SK-N-SH (cell line): ENCODE data around the gene ZNF85. TPM values are rescaled to one million over a fixed set of nuclear protein-coding genes. Genes with fewer than 3 reads are reported as not detected.

Source experiments
- CTCF ChIA-PET: fragments of 300-600, 350-600 bp; formaldehyde crosslinking; extraction: SDS; loops from one replicate; lab custom pipeline; 2021; lab: Yijun Ruan, JAX
- POLR2A ChIA-PET: fragments of 350-600 bp; sonication (Branson Sonifier 250); formaldehyde crosslinking; extraction: SDS; loops from one replicate; lab custom pipeline; 2020; ENCODE audit warnings: antibody characterized with exemption, inconsistent platforms; lab: Yijun Ruan, JAX
- DNase-seq: peaks from one replicate; pipeline ENCODE4 v3.0.0; 2012
- H2AFZ ChIP-seq: fragments of 200-600 bp; sonication (generic); 2 replicates; pipeline ENCODE4 v1.8.1; 2016; ENCODE audit warnings: antibody characterized with exemption, mild to moderate bottlenecking, low read depth
- H3F3A ChIP-seq: fragments of 200-600 bp; sonication (generic); replicated peaks from 2 replicates; pipeline ENCODE3; 2016; ENCODE audit warnings: antibody characterized with exemption, mild to moderate bottlenecking; ENCODE audit not compliant: insufficient read depth
- H3K27ac ChIP-seq, 2 experiments: fragments of 200-500 bp in 1 of 2; fragments of 200-600 bp in 1 of 2; sonication (Bioruptor generic) in 1 of 2; sonication (generic), shearing (Covaris generic) in 1 of 2; 2 replicates each; pipeline versions ENCODE4 v1.5.1 to v1.6.1; 2014 to 2016; ENCODE audit warnings: low read depth in 2 of 2, inconsistent platforms in 1 of 2, low read length in 1 of 2, mild to moderate bottlenecking in 1 of 2, mixed read lengths in 1 of 2
- H3K27me3 ChIP-seq: fragments of 200-600 bp; sonication (generic), shearing (Covaris generic); 2 replicates; pipeline ENCODE4 v1.6.1; 2016; ENCODE audit warnings: mixed run types; ENCODE audit not compliant: insufficient read depth
- H3K36me3 ChIP-seq, 2 experiments: fragments of 200-500 bp in 1 of 2; fragments of 200-600 bp in 1 of 2; sonication (Bioruptor generic) in 1 of 2; sonication (generic) in 1 of 2; replicated peaks in 1 of 2; 2 replicates each; pipeline versions ENCODE3 to v1.5.1; 2014 to 2016; ENCODE audit warnings: low read length in 1 of 2, mild to moderate bottlenecking in 1 of 2; ENCODE audit not compliant: insufficient read depth in 2 of 2, control insufficient read depth in 1 of 2
- H3K4me1 ChIP-seq, 2 experiments: fragments of 200-500 bp in 1 of 2; fragments of 200-600 bp in 1 of 2; sonication (Bioruptor generic) in 1 of 2; sonication (generic), shearing (Covaris generic) in 1 of 2; 2 replicates each; pipeline versions ENCODE4 v1.5.1 to v1.6.1; 2014 to 2016; ENCODE audit warnings: low read depth in 1 of 2, low read length in 1 of 2, mixed run types in 1 of 2; ENCODE audit not compliant: insufficient read depth in 2 of 2, control insufficient read depth in 1 of 2
- H3K4me2 ChIP-seq: fragments of 200-600 bp; sonication (generic), shearing (Covaris generic); 2 replicates; pipeline ENCODE4 v1.6.1; 2017; ENCODE audit warnings: mixed run types
- H3K4me3 ChIP-seq, 2 experiments: fragments of 200-500 bp in 1 of 2; fragments of 200-600 bp in 1 of 2; sonication (Bioruptor generic) in 1 of 2; sonication (generic), shearing (Covaris generic) in 1 of 2; 2 replicates each; pipeline versions ENCODE4 v1.5.1 to v1.8.1; 2014 to 2016; ENCODE audit warnings: low read depth in 2 of 2, inconsistent platforms in 1 of 2, low read length in 1 of 2, mild to moderate bottlenecking in 1 of 2, mixed read lengths in 1 of 2, moderate library complexity in 1 of 2
- H3K79me2 ChIP-seq: fragments of 200-600 bp; sonication (generic); 2 replicates; pipeline ENCODE4 v1.8.1; 2017; ENCODE audit warnings: mild to moderate bottlenecking; ENCODE audit not compliant: insufficient read depth
- H3K9ac ChIP-seq: fragments of 200-600 bp; sonication (generic); 2 replicates; pipeline ENCODE4 v1.6.1; 2017; ENCODE audit warnings: mixed run types
- H3K9me2 ChIP-seq: fragments of 200-600 bp; sonication (generic); 2 replicates; pipeline ENCODE4 v1.6.1; 2017; ENCODE audit warnings: mixed run types
- H3K9me3 ChIP-seq: fragments of 200-600 bp; sonication (generic); 2 replicates; pipeline ENCODE4 v1.6.1; 2017; ENCODE audit warnings: mixed run types, mild to moderate bottlenecking, moderate library complexity
- H4K20me1 ChIP-seq: fragments of 200-600 bp; sonication (generic); 2 replicates; pipeline ENCODE4 v1.6.1; 2017; ENCODE audit warnings: mild to moderate bottlenecking, mixed run types; ENCODE audit not compliant: insufficient read depth
- CHD2 ChIP-seq: fragments of 150-350 bp; IDR thresholded peaks from 2 replicates; pipeline ENCODE4 v1.6.1; 2018; ENCODE audit warnings: low read length; ENCODE audit not compliant: partially characterized antibody
- ELF1 ChIP-seq: IDR thresholded peaks from 2 replicates; pipeline ENCODE4 v1.4.0; 2012
- EP300 ChIP-seq, 2 experiments: IDR thresholded peaks; 2 replicates each; pipeline versions ENCODE4 v1.4.0 to v1.6.1; 2012; ENCODE audit warnings: borderline replicate concordance in 1 of 2, low read depth in 1 of 2, low read length in 1 of 2
- EZH2phosphoT487 ChIP-seq: fragments of 200-600 bp; sonication (generic); IDR thresholded peaks from 2 replicates; pipeline ENCODE4 v1.6.1; 2017; ENCODE audit warnings: low read depth, mixed run types, mild to moderate bottlenecking, antibody characterized with exemption, moderate library complexity, borderline replicate concordance
- GABPA ChIP-seq: IDR thresholded peaks from 2 replicates; pipeline ENCODE4 v1.4.0; 2012; ENCODE audit warnings: low read depth, mild to moderate bottlenecking
- MAX ChIP-seq: IDR thresholded peaks from 2 replicates; pipeline ENCODE4 v1.4.0; 2012; ENCODE audit warnings: low read depth
- MEF2A ChIP-seq: IDR thresholded peaks from 2 replicates; pipeline ENCODE4 v1.4.0; 2012; ENCODE audit warnings: low read depth, borderline replicate concordance
- MXI1 ChIP-seq: IDR thresholded peaks from 2 replicates; pipeline ENCODE4 v1.6.1; 2012; ENCODE audit warnings: mild to moderate bottlenecking, low read depth, low read length, improper control_type of control experiment
- NRF1 ChIP-seq: IDR thresholded peaks from 2 replicates; pipeline ENCODE4 v1.6.1; 2012; ENCODE audit warnings: low read depth, mild to moderate bottlenecking, low read length
- PBX3 ChIP-seq: IDR thresholded peaks from 2 replicates; pipeline ENCODE4; 2012
- POLR2AphosphoS5 ChIP-seq: IDR thresholded peaks from 2 replicates; pipeline ENCODE4 v1.6.1; 2012; ENCODE audit warnings: low read depth, low read length
- RCOR1 ChIP-seq: fragments of 150-350 bp; IDR thresholded peaks from 2 replicates; pipeline ENCODE4 v1.6.1; 2017; ENCODE audit warnings: antibody characterized with exemption, low read length
- RFX5 ChIP-seq: IDR thresholded peaks from 2 replicates; pipeline ENCODE4 v1.6.1; 2012; ENCODE audit warnings: mild to moderate bottlenecking, improper control_type of control experiment, low read length
- RXRA ChIP-seq: IDR thresholded peaks from 2 replicates; pipeline ENCODE4 v1.4.0; 2012; ENCODE audit warnings: low read depth, mild to moderate bottlenecking, borderline replicate concordance
- SIN3A ChIP-seq: IDR thresholded peaks from 2 replicates; pipeline ENCODE4 v1.6.1; 2012; ENCODE audit warnings: low read depth, mild to moderate bottlenecking, low read length, moderate library complexity, borderline replicate concordance
- TAF1 ChIP-seq: IDR thresholded peaks from 2 replicates; pipeline ENCODE4 v1.6.1; 2012; ENCODE audit warnings: low read depth, mild to moderate bottlenecking, low read length, moderate library complexity, borderline replicate concordance
- YY1 ChIP-seq: IDR thresholded peaks from 2 replicates; pipeline ENCODE4 v1.4.0; 2012; ENCODE audit warnings: low read depth, mild to moderate bottlenecking
- WGBS: methylation state at CpG from one replicate; pipeline ENCODE4 v1.1.6; 2017; ENCODE audit warnings: low lambda C conversion rate; 5-methylcytosine and 5-hydroxymethylcytosine counted together
- polyA plus RNA-seq, 3 experiments: library from polyadenylated mRNA; depleted of rRNA; stranded (reverse); fragments of >200 nt; gene quantifications; 2 replicates each; pipeline ENCODE4 v1.2.3, GENCODE V29; 2012
- TF ChIP-seq, protein P1 (sequence below): fragments of 150-350 bp; IDR thresholded peaks from 2 replicates; pipeline ENCODE4 v1.6.1; 2016; ENCODE audit warnings: mild to moderate bottlenecking, low read depth, low read length

ZNF85 gene
- 2.0 and 2.9 TPM in 2 replicates for polyA plus RNA-seq (2012; rRNA removed)
- polyA plus RNA-seq (2012; cell fraction: cytosol; rRNA removed), result 2.7 and 3.1 TPM in 2 replicates
- 1.5 and 3.3 TPM in 2 replicates for polyA plus RNA-seq (2012; cell fraction: nucleus; rRNA removed)

DNA sequence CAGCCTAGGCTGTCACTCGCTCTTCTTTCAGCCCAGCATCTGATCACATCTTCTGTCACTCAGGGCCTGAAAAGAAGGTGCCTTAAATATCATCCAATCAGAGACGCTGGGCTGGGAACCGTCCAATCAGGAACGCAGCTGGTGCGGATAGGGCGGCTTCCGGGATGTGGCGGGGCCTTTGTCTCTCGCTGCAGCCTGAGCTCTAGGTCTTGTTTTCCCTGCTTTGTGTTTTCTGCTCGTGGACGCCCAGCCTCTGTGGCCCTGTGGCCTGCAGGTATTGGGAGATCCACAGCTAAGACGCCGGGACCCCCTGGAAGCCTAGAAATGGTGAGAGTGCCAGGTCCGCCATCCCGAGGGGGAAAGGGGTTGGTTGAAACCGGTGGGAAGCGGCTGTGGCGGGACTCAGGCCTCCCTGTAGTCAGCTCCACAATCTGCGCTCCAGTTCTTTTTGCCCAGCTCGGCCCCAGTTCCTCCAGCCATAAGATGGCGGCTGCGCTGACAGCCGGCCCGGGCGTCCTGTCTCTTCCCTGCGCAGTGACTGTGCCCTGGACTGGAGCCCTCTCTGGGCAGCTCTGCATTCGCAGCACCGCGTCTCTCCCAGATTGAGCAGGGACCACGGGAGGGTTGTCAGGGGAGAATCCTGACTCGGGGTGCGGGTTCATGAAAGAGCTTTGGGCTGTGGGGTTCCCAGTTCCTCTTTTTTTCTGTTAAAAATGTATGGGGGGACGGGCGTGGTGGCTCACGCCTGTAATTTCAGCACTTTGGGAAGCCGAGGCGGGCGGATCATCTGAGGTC, at the start of gene ZNF85:
ZNF85 (plus strand) TSS at position 175 of the 795 bp plus-strand sequence; CDS start at position 325, 150 bp downstream.
- ChIA-PET POLR2A (interaction anchor here (0.6 to 1.9 kb wide), 9 partner anchors 77 to 498 kb away, joined by 3 to 10 read pairs (median 5); partner anchors contain the start of genes ZNF431, ZNF626, ZNF66 and ZNF714), CTCF (interaction anchor here (1.1 to 1.2 kb wide), 2 partner anchors 23 to 77 kb away, joined by 3 read pairs; no protein-coding TSS in a partner anchor)
- peak within 1 kb of the TSS; percentile 73 to 88 for H3K27ac ChIP-seq

More for the DNA sequence above, at the start of gene ZNF85:
- H3K9me2 ChIP-seq, result no peaks in the 10 kb centered on the region
- under 1% methylated on average over 31 of the region's 38 CpGs for WGBS
- peak within 1 kb of the TSS; percentile 62 to 96 for H3K4me3 ChIP-seq
- no peaks in the 10 kb centered on the region for H4K20me1 ChIP-seq
- H2AFZ ChIP-seq, result peak within 1 kb of the TSS; percentile 98
- H3K79me2 ChIP-seq, result peaks cover 44% of the 10 kb centered on the region
- no peaks in the 10 kb centered on the region for H3K9me3 ChIP-seq
- H3K4me2 ChIP-seq, result peak within 1 kb of the TSS; percentile 79
- peak within 1 kb of the TSS; percentile 82 for H3K9ac ChIP-seq
- no peaks in the 10 kb centered on the region for H3K36me3 ChIP-seq
- TF ChIP-seq EP300 (IDR thresholded peaks at IDR 0.05; ENCODE audit: borderline replicate concordance in 1 of 2, low read depth in 1 of 2, low read length in 1 of 2) (no peak), NRF1 (peak; percentile 35), RXRA (no peak), ELF1 (peak; percentile 76), PBX3 (peak; percentile 96), POLR2AphosphoS5 (peak; percentile 88), MAX (peak; percentile 70; the same call in 1 of the 2 replicates), RCOR1 (no peak), TAF1 (no peak), MEF2A (no peak), YY1 (peak; percentile 87), RFX5 (peak; percentile 75; the same call in 1 of the 2 replicates), GABPA (peak; percentile 77), EZH2phosphoT487 (no peak), SIN3A (peak; percentile 63; the same call in 1 of the 2 replicates), CHD2 (peak; percentile 69), MXI1 (peak; percentile 93)
- TF ChIP-seq, protein P1, sequence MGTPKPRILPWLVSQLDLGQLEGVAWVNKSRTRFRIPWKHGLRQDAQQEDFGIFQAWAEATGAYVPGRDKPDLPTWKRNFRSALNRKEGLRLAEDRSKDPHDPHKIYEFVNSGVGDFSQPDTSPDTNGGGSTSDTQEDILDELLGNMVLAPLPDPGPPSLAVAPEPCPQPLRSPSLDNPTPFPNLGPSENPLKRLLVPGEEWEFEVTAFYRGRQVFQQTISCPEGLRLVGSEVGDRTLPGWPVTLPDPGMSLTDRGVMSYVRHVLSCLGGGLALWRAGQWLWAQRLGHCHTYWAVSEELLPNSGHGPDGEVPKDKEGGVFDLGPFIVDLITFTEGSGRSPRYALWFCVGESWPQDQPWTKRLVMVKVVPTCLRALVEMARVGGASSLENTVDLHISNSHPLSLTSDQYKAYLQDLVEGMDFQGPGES, result peak; percentile 70; the same call in 1 of the 2 replicates
- TF ChIP-seq, all 33 proteins: peak for 12
- DNase-seq, result peak; percentile 80
- Histone ChIP-seq H3K4me1 (peaks cover 0 to 2% of the 10 kb centered on the region in 2 experiments; a peak in 2 of 4 replicates), H3K27me3 (no peaks in the 10 kb centered on the region), H3F3A (peaks cover 9% of the 10 kb centered on the region)
